Pericardium fibroblast (primary cell): ENCODE measurements around the gene TTC6. TPM values are rescaled to one million over a fixed set of nuclear protein-coding genes. Genes with fewer than 3 reads are reported as not detected.

Experiments used
- total RNA-seq: library from RNA; depleted of rRNA; stranded (reverse); fragments of >200 nt; gene quantifications from 2 replicates; pipeline ENCODE4 v1.2.3, GENCODE V29; 2015

TTC6 gene
- total RNA-seq = not detected in 2 replicates

GRCh38 chr14:37594971-37595808 is at the start of gene TTC6, which contains the start of gene FOXA1:
Gene TTC6, plus strand, starts transcription at chr14:37595629. Its CDS starts 26,436 bp downstream, at chr14:37622065.
Gene FOXA1, minus strand, starts transcription at chr14:37595249. Its CDS starts 277 bp downstream, at chr14:37594972.

Other genes starting within 250 kb of the TTC6 start
- not detected in 2 replicates for gene FOXA1, start 380 bp upstream of the TTC6 start, total RNA-seq